GM10266 (cell line): ENCODE measurements around the gene OPA3.

ENCODE experiments used
- DNase-seq: peaks from one replicate; pipeline ENCODE4 v3.0.0; 2012; ENCODE audit errors: extremely low spot score
- TF ChIP-seq, protein P1 (sequence below): IDR thresholded peaks from 2 replicates; pipeline ENCODE4 v1.5.1; 2012; ENCODE audit warnings: mild to moderate bottlenecking, low read depth; ENCODE audit not compliant: control insufficient read depth, insufficient read depth; ENCODE audit errors: missing control alignments

OPA3 gene

DNA sequence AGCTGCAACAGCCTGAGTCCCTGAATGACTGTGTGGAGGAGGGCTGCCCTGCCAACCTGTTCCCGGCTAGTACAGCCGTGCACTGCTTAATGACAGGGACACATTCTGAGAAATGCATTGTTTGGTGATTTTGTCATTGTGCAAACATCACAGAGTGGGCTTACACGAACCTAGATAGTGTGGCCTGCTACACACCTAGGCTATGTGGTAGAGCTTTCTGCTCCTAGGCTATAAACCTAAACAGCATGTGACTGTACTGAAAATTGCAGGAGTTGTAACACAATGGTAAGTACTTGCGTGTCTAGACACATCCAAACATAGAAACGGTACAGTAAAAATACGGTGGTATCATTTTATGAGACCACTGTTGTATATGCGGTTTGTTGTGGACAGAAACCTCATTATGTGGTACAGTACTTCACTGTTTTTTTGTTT is 42.4 kb downstream of the OPA3 start:
- TF ChIP-seq, protein P1, sequence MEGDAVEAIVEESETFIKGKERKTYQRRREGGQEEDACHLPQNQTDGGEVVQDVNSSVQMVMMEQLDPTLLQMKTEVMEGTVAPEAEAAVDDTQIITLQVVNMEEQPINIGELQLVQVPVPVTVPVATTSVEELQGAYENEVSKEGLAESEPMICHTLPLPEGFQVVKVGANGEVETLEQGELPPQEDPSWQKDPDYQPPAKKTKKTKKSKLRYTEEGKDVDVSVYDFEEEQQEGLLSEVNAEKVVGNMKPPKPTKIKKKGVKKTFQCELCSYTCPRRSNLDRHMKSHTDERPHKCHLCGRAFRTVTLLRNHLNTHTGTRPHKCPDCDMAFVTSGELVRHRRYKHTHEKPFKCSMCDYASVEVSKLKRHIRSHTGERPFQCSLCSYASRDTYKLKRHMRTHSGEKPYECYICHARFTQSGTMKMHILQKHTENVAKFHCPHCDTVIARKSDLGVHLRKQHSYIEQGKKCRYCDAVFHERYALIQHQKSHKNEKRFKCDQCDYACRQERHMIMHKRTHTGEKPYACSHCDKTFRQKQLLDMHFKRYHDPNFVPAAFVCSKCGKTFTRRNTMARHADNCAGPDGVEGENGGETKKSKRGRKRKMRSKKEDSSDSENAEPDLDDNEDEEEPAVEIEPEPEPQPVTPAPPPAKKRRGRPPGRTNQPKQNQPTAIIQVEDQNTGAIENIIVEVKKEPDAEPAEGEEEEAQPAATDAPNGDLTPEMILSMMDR, result no peak
- peak; percentile 1 for DNase-seq

DNA sequence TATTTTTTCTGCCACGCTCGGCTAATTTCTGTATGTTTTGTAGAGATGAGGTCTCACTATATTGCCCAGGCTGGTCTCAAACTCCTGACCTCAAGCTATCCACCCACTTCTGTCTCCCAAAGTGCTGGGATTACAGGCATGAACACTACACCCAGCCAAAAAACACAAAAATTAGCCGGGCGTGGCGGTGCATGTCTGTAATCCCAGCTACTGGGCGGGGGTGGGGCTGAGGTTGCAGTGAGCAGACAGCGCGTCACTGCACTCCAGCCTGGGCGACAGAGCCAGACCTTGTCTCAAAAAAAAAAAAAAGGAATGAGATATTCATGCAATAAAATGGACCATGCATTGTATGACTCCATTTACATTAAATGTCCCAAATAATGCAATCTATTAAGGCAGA is 45.1 kb downstream of the OPA3 start:
- TF ChIP-seq, protein P1, result no peak

DNA sequence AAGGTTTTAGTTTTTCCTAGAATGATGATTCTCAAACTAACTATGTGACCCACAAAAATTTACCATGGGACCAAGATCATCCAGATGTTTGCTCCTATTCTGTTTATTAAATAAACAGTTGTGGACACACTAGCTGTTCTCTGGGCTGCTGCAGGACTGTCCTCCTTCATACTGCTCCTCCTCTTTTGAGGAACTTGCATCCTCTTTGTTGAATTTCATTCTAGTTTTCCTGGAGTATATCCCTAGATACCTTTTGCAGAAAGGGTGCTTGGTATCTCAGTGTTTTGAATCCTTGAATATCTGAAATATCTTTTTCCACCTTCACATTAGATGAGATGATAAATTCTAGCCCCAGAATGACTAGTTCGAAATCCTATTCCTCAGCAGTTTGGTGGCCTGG is 53.3 kb downstream of the OPA3 start:
- DNase-seq, result no peak
- TF ChIP-seq, protein P1, result no peak

More for the DNA sequence above, 45.1 kb downstream of the OPA3 start:
- no peak for DNase-seq

DNA sequence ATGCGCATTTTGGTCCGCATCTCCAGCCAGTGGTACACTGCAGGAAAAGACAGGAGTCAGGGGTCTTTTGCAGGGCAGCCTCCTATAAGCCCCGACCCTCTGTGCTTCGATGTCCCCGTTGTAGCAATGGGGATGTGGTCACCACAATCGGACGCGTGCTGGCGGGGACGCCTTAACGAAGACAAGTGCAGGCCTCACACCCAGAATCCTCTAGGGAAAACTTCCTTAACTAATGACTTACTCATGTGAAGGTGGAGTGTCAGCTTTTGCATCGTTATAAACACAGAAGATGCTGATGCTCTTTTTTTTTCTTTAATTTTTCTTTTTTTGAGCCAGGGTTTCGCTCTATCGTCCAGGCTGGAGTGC is 55.2 kb downstream of the OPA3 start:
- TF ChIP-seq, protein P1, result no peak
- no peak for DNase-seq

DNA sequence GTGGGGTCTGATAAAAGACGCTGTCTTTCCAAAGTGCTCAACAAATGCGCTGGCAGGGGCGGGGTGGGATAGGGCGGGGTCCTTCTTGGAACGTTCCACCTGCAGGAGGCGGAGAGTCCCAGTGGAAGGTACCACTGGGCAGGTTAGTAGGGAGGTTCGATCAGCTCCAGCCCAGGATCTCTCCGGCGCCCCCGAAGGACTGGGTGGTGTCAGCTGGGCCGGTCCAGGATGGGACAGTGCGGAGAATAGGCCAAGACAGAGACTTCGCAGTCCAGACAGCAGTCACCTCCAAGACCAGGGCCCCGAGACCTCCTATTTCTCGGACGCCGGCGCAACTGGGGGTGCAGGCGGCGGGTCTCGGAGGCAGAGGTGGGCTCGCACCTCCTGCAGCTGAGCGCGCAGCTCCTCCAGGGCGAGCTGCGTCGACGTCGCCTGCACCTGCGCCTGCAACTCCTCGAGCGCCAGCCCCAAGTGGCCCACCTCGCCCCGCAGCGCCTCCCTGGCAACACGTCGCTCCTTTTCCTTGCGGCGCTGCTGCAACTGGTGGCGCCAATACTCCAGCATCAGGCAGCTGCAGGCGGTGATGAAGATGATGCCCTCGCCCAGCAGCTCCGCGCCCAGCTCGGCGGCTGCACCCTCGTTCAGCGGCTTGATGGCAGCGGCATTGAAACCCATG is 55.7 kb downstream of the OPA3 start:
- TF ChIP-seq, protein P1, result no peak
- DNase-seq, result peak; percentile 19

DNA sequence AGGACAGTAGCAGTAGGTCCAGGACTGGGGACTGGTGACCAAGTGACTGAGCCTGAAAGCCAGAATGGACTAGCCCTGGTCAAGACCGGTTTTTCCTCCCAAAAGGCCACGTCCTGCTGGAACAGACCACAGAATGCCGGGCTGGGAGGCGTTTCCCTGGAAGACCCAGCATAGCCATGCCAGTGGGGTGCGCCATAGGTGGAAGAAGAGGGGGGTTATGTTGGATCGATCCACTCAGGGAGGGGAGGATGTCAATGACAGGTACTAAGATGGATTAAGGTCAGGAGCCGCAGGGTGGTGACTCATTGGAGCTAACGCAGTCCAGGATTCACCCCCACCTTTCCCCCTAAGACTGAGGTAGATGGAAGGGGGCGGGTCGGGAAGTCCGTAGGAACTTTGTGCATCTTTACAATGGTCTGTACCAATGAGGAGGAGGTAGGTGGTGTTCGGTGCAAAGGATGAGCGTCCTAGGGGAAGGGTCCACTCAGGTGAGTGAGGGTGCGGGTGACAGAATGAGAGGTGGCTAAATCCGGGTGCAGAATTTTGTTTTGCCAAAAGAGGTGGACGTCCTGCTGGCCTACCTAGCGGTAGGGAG is 56.4 kb downstream of the OPA3 start:
- DNase-seq, result no peak
- TF ChIP-seq, protein P1, result no peak

DNA sequence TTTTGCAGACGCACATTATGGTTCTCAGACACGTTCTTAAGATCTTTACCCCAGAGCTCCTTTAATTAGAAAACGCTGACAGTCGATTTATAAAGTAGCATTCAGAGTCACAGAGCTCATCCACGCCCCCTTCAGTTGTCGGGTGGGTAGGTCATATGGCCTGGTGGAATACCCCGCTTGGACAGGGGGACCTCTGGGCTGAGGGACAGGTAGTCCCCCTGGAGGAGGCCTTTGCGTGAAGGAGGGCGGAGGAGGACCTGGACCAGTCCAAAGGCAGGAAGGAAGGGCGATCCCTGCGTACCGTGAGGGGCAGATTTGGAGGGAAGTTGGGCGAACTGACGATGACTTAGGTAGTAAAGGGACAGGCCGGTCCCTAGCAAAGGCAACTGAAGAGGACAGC is 56.9 kb downstream of the OPA3 start:
- TF ChIP-seq, protein P1, result no peak
- DNase-seq, result no peak
